HG03442 (cell line): ENCODE measurements around the gene CD6.

Source experiments
- ATAC-seq: cut with Tn5 transposase; IDR thresholded peaks from one replicate; pipeline ENCODE4 v1.9.1; 2021; ENCODE audit warnings: mild to moderate bottlenecking, moderate library complexity; ENCODE audit not compliant: unreplicated experiment

Gene CD6, protein sequence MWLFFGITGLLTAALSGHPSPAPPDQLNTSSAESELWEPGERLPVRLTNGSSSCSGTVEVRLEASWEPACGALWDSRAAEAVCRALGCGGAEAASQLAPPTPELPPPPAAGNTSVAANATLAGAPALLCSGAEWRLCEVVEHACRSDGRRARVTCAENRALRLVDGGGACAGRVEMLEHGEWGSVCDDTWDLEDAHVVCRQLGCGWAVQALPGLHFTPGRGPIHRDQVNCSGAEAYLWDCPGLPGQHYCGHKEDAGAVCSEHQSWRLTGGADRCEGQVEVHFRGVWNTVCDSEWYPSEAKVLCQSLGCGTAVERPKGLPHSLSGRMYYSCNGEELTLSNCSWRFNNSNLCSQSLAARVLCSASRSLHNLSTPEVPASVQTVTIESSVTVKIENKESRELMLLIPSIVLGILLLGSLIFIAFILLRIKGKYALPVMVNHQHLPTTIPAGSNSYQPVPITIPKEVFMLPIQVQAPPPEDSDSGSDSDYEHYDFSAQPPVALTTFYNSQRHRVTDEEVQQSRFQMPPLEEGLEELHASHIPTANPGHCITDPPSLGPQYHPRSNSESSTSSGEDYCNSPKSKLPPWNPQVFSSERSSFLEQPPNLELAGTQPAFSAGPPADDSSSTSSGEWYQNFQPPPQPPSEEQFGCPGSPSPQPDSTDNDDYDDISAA

DNA sequence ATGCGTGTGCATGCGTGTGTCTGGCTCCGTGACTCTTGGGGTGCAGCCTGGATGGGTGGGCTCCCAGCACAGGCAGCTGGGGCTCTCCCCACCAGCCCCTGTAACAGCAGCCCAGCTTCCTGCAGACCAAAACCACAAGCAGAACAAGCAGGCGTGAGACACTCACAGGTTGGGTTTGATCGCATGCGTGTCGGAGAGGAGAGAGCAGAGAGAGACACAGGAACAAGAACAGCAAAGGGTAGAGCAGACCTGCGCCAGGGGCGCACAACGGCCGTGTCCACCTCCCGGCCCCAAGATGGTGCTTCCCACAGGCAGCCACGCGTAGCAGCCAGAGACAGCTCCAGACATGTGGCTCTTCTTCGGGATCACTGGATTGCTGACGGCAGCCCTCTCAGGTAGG, at the start of gene CD6:
Gene CD6 (plus strand): TSS at position 161 of the 400 bp plus-strand sequence. CDS start 186 bp downstream, at position 347.
- ATAC-seq: no peak

DNA sequence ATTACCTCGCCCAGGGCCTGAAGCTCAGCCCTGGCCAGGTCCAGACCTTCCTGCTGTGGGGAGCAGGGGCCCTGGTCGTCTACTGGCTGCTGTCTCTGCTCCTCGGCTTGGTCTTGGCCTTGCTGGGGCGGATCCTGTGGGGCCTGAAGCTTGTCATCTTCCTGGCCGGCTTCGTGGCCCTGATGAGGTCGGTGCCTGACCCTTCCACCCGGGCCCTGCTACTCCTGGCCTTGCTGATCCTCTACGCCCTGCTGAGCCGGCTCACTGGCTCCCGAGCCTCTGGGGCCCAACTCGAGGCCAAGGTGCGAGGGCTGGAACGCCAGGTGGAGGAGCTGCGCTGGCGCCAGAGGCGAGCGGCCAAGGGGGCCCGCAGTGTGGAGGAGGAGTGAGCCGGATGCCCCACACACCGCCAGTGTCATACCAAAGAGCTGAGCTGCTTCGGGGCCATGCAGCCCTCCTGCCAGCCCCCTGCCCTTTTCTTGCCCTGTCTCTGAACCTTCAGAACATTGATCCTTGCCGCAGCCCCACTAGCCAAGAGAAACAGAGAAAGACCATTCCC, 49.6 kb upstream of the CD6 start:
- ATAC-seq: no peak

DNA sequence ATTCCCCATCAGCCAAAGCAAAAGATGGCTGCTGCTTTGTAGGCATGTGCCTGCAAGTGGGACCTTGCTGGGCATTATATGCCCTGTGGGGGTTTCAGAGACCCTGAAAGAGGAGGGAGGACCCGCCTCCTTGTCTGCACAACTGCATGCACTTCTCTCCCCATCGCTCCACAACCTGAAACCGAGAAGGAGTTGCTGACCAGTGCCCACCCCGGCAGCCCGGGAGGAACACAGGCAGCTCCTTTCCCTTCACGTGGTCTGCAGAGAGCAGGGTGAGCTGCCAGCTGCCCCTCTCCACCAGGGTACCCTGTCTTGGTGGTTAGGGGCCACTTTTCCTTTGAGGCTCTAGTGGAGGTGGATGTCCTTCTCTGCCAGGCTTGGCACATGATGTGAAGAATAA, 48.6 kb upstream of the CD6 start:
- ATAC-seq: no peak

DNA sequence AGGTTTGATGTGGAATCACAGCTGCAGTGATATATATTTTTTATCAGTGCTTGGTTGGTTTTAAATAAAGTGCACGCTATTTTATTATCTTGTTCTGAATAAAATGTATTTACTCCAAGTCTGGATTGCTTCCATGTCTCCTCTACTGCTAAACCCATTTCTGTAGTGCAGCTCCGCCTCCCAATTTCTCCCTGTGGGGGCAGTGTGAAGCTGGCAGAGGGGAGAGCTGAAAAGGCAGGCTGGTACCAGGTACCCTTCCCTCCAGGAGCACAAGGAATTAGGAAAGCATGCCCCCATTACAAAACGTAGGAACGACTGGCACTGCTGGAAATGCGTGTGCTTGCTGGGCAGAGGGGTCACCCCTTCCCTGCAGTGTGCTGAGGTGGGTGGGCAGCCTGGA, 48.2 kb upstream of the CD6 start:
- ATAC-seq: no peak

DNA sequence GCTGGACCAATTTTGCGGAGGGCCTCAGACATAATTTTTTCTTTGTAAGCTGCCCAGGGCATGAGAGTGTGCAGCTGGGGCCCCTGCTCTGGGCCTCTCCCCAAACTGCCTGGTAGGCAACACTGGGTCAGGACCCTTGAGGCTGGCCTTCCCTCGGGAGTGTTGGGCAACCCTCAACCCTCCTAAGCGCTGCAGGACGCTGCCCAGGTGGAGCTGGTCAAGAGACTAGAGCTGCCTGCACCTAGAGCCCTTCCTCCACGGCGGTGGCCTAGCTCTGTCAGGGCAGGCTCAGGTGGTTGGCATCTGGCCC, 47.7 kb upstream of the CD6 start:
- ATAC-seq: no peak

DNA sequence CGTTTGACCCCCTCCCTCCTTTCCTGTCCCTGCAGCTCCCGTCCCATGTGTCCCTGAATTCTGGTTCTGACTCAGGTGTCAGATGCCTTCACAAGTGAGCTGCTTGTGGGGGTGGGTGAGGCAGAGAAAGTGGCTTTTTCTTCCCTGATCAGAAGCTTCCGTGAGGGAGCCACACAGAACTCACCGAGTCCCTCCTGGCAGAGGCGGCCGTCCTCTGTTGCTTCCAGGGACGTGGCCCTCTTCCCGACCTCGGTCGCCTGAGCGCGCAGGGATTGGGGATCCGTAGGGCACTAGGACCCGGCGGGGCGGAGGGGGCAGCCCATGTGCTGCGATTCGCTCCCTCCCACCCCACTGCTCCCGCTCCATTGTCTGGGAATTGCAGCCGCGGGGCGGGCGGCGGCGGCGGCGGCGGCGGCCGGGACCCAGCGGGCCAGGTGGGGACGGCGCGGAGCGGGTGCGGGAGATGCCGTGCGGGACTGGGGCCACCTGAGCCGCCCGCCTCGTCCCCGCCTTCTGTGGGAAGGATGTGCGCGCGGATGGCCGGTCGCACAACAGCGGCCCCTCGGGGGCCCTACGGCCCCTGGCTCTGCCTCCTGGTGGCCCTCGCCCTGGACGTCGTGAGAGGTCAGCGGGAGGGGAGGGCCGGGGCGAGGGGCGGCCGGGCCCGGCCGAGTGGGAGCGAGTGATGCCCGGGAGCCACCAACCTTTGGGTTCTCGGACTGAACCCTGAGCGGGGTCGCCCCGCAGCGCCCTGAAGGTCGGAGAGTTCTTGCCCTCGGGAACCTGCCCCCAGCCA, 47.2 kb upstream of the CD6 start, which contains the start of gene TMEM132A:
Gene TMEM132A (plus strand): TSS at position 351 of the 796 bp plus-strand sequence. CDS start 174 bp downstream, at position 525.
- peak; percentile 36 for ATAC-seq

DNA sequence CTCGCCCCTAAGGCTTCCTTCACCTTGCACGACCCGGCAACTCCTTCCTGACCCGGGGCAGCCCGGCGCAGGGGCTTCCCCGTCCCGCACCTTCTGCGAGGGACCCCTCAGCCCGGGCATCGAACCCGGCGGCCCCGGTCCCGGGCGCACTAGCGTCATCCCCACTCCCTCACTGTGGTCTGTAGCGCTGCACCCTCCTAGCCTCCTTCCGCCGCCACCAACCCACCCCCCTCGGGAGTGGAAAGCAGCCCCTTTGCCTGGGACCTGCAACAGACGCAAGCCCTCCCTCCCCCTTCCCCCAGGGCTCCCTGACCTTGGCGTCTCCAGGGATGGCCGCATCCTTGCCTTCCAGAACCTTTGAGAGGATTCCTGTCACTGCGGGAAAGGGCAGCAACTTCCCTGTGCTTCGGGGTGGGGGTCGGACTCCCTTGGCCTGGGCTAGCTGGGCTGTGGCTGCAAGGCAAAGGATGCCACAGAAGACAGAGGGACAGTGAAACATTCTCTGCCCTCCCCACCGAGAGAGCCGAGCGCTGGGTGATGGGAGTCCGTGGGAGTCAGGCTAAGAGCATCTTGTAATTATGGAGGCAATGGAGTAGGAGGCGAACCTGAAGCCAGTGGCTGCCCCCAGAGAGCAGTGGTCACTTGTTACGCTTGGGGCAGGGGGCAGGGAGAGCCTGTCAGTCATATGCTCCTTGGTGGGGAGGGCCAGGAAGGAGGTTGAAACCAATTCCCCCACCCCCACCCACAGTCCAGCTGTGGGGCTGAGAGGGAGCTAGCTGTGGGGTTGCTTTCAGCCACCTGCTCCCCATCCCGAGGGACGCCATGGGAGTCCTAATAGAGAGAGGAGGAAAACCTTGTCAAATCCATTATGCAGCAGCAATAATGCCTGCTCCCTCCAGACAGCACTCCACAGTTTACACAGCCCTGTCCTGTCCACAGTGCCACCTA, 46.3 kb upstream of the CD6 start:
- ATAC-seq: no peak

DNA sequence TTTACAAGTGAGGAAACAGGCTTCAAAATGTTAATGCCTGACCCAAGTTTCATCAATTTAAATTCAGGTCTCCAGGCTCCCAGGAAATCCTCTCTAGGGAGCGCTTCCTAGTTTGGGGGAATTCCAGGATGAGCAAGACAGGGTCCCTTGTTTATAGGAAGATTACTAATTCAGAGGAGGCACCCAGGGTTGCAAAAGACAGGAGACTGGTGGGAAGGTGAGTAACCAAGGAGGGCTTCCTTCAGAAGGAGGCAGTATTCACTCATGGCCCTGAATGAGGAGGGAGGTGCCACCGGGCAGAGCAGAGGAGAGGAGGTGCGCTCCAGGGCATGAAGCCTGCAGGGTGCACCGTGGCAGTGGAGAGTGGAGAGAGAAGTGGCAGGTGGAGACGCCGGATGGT, 45.6 kb upstream of the CD6 start:
- no peak for ATAC-seq

DNA sequence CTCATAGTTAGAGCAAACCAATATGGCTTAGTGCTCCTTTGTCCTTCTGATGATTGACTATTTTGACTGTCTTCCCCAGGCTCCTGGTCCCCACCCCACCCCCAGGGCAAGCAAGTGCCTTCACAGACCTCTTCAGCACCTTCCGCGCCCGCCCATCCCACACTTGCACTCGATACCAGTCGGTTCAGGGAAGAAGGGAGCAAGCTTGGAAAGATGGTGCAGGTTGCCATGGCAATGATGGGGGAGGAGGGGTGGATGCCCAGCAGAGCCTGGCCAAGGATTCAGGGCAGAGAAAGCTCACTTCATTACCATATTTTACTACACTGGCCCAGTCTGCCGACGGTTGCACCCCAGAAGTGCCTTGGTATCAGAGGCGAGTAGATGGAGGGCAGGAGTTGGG, 45.0 kb upstream of the CD6 start:
- no peak for ATAC-seq

DNA sequence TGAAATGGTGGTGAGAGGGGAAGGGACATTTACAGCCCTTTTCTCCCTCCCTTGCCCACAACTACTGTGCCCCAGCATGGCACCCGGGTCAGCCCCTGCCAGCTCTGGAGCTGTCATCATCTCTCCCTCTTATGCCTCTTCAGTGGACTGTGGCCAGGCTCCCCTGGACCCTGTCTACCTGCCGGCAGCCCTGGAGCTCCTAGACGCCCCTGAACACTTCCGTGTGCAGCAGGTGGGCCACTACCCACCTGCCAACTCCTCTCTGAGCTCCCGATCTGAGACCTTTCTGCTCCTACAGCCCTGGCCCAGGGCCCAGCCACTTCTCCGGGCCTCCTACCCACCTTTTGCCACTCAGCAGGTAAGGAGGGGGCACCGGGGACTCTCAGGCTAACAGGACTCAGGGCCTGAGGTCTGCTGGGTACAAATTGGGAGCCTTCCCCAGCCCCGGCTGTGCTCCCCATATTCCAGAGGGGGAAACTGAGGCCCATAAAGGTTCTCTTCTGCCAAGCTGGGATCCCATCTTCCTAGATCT, 44.4 kb upstream of the CD6 start:
- no peak for ATAC-seq

DNA sequence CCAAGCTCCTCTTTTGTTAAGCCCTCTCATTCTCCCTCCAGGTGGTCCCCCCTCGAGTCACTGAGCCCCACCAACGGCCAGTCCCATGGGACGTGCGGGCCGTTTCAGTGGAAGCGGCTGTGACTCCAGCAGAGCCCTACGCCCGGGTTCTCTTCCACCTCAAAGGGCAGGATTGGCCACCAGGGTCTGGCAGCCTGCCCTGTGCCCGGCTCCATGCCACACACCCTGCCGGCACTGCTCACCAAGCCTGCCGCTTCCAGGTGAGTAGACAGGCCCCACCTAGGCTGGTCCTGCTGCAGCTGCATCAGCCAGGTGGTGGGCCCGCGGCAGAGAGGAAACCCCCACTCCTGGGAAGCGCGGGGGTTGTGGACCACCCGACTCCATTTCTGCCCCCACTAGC, 43.9 kb upstream of the CD6 start:
- ATAC-seq: no peak

DNA sequence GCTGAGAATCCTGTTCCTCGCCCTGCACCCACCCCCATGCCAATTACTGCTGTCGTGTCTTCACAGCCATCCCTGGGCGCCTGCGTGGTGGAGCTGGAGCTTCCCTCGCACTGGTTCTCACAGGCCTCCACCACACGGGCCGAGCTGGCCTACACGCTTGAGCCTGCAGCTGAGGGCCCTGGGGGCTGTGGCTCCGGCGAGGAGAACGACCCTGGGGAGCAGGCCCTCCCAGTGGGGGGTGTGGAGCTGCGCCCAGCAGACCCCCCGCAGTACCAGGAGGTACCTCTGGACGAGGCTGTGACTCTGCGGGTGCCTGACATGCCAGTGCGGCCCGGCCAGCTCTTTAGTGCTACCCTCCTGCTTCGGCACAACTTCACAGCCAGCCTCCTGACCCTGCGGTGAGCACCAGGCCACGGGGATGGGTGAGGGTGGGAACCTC, 42.9 kb upstream of the CD6 start:
- no peak for ATAC-seq

DNA sequence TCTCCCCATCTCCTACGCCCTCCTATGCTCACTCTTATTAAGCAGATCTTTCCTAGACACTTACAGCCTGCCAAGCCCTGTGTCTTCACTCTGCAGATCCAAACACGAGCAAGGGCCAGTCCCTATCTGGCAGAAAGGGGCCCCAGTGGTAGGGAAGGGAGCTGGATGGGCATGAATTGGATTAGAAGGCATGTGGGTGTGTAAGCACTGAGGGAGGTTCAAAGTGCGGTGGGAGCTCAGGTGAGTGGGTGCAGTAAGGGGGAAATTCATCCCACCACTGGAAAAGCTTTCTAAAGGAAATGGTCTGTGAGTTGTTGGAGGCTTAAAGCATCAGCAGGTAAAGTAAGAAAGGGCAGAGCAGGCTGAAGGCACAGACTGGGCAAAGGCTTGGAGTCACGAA, 41.7 kb upstream of the CD6 start:
- ATAC-seq: no peak

DNA sequence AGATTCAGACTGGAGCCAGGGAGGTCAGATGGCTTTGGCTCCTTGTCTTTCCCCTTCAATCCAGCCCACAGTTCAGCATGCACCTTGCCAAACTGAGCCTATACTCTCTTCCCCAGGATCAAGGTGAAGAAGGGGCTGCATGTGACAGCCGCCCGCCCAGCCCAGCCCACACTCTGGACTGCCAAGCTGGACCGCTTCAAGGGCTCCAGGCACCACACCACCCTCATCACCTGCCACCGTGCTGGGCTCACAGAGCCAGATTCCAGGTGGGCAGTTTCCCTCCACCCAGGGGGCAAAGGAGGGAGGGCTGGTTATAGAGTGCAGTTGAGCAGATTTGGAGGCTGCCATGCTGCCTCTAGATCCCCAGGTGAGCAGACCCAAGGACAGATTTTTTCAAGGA, 41.1 kb upstream of the CD6 start:
- no peak for ATAC-seq

DNA sequence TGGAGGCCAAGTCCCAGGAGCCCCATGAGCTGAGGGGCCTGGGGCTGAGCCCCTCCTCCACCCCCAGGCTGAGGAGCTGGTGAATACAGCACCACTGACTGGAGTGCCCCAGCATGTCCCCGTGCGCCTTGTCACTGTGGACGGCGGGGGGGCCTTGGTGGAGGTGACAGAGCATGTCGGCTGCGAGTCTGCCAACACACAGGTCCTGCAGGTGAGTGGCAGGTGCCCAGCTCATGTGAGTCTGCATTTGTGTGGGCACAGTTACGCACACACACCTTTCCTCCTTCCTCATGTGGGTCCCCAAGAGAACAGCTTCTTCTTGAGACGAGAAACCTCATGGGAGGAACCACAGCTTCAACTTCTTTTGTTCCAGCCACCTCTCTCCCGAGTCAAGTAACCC, 39.6 kb upstream of the CD6 start:
- no peak for ATAC-seq

DNA sequence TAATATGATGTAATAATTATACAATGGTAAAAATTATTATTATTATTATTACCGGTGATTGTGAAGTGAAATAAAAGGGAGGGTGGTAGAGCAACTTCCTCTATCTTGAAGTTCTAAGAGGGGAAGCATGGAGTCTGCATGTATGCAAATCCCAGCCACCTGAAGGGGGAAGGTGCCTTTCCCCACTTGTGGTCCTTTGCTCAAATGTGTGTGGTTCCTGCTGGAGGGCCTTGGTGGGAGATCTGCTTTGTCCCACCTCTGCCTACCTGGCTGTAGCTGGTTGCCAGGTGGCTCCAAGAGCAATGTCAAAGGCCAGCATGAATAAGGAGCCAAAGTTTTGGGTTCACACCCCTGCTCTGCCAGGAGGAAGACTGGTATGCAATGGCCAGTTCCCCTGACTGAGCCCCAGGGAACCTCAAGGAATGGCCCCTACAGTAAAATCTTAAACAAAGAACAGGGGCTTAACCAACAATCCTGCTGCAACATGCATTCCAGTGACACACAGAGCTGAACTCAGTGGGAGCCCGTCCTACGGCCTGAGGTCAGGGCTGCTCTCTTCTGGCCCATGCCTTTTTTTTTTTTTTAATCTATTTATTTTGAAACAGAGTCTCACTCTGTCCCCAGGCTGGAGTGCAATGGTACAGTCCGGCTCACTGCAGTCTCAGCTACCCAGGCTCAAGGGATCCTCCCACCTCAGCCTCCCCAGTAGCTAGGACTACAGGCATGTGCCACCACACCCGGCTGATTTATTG, 38.7 kb upstream of the CD6 start:
- no peak for ATAC-seq

DNA sequence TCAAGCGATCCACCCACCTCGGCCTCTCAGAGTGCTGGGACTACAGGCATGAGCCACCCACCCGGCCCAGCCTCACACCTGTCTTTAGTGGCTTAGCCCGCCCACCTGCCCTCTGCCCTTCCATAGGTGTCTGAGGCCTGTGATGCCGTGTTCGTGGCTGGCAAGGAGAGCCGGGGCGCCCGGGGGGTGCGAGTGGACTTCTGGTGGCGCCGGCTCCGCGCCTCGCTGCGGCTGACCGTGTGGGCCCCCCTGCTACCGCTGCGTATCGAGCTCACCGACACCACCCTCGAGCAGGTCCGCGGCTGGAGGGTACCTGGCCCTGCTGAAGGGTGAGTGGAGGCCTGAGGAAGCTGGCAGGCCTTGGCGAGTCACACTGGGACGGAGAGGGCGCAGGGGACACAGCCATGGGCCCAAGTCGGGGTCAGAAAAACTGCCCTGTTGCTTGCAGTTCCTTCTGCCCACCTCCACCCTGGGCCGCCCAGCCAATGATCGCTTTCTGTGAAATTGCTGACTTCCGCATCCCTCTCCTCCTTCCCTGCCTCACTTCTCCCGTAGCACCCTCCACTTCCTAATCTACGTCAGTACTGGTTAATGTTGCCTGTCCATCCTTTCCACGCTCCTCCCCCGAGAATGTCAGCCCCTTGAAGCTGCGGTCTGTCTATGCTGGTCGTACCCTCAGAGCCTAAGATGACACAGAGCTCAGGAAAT, 37.9 kb upstream of the CD6 start:
- no peak for ATAC-seq

DNA sequence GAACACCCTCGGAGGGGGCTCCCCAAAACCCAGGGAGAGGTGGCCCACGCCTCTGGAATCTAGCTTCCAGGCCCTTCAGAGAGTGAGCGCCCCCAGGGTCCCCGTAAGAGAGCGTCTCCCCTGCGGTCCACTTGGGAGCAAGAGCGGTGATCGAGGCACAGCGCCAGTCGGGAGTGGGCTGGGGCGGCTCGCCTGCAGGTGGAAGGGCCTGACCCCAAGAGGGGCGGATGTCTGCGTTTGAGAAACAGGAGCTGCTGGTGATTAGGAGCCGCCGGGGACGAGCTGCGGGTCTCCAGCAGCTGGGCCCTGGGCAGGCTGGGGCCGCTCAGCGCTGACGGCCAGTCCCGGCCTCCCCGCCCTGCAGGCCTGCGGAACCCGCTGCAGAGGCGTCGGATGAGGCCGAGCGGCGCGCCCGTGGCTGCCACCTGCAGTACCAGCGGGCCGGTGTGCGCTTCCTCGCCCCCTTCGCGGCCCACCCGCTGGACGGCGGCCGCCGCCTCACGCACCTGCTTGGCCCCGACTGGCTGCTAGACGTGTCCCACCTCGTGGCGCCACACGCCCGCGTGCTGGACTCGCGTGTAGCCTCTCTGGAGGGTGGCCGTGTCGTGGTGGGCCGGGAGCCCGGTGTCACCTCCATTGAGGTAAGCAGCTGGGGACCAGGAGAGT, 37.2 kb upstream of the CD6 start:
- no peak for ATAC-seq
